NCI-H526 (cell line): ENCODE measurements around the gene A3GALT2.

Source experiments
- DNase-seq, 2 experiments: peaks; one replicate each; lab custom pipeline; 2025; lab: John Stamatoyannopoulos, UW

Gene A3GALT2

GRCh38 chr1:33350611-33351280 lies 29.8 kb upstream of the A3GALT2 start:
- DNase-seq, result peak; percentile 43 to 48

- DNase-seq, result peak; percentile 60 to 92
Measured at GRCh38 chr1:33349778-33350610, 29.1 kb upstream of the A3GALT2 start.

DNA sequence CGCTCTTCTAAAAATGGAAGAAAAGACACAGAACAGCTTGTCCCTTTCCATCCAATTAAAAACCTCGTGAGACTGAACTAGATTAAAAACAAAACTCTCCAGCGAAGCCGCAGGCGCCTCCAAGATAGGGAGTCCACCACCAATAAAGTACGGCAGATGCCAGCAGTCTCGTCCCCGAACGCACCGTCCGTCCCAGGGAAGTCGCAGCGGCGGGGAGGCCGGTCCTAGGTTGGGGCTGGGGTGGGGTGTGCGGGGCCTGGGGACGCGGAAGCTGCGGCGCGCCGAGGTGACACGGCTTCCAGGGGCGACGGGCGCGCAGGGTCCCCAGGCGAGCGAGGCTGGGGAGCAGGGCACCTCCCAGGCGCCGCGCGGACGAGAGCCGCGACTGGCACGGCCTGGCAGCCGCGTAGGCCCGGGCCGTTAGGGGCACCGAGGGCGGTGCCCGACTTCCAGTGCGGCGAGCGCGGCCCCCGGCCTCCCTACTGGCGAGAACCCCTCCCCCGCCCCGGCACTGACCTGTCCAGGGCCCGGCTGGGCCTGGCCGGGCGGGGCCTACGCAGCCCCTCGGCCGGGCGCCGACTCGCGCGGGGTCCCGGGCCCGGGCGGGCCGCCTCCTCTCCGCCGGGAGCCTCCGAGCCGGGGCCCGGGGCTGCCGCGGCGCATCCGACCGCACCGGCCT lies 28.3 kb upstream of the A3GALT2 start:
- peak; percentile 5 to 69 for DNase-seq

DNA sequence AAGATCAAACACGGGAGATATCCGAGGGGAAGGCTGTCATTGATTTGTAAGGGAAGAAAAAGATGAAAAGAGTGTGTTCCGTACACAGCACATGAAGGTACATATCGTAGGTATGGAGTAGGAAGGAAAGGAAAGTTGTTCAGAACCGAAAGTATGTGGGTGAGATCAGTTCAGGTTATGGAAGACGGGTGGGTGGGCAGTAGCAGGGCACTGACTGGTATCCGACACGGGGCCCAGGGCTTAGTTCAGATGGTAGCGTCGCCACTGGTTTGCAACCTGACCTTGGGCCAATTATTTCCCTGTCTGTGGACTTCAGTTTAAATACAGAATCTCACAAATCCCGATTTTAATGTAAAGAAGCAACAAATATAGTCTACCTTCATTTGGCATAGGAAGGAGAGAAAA lies 27.8 kb upstream of the A3GALT2 start:
- peak in 1 of 2 experiments; percentile 31 for DNase-seq

- DNase-seq, result peak in 1 of 2 experiments; percentile 10
Measured at GRCh38 chr1:33348194-33348593, 27.3 kb upstream of the A3GALT2 start.

DNA sequence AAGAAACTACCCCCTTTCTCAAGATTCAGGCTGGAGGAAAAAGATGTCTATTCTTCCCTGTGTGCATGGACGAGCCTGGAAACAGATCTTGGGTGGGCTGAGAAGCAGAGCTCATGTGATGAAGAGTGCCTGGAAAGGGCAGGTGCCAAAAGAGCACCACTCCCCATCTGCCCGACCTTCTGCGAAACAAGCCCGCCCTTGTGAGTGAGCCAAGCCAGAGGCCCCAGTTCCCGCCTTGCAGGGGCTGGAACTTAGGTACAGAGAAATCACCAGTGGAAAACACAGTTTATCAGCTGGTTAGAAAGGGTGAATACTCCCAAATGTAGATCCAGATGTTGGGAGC lies 26.7 kb upstream of the A3GALT2 start:
- peak in 1 of 2 experiments; percentile 42 for DNase-seq

DNA sequence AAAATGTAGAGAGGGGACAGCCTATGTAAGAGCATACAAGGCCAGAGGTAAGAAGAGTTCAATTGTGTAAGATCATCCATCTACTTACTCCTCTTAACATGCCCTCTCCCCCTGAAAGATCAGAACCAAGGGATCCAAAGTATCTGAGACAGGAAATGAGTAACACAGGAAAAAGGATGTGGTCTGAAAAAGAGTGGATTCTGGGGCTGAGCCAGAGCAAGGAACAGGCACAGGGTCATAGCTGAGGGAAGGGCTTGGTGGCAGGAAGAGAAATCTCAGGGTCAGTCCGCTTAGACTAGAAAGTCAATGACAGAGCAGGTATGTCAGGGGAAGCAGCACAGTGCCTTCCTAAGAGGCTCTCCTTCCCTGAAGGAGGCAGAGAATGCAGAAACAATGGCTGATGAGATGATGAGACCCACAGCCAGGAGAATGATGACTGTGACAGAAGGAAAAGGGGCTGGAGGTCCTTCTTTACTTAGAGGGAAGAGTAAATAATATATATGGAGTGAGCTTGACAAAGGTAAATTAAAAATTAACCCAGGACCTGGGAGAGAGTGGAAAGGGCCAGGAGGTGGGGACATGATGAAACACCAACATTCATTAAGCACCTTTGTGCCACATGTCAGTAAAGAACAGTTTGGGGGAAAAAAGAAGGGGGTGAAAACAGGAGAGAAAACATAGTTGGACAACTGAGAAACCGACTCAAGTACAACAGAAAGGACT lies 26.2 kb upstream of the A3GALT2 start:
- DNase-seq, result peak in 1 of 2 experiments; percentile 10

- no peak for DNase-seq
Measured at GRCh38 chr1:33346533-33346926, 25.6 kb upstream of the A3GALT2 start.

DNA sequence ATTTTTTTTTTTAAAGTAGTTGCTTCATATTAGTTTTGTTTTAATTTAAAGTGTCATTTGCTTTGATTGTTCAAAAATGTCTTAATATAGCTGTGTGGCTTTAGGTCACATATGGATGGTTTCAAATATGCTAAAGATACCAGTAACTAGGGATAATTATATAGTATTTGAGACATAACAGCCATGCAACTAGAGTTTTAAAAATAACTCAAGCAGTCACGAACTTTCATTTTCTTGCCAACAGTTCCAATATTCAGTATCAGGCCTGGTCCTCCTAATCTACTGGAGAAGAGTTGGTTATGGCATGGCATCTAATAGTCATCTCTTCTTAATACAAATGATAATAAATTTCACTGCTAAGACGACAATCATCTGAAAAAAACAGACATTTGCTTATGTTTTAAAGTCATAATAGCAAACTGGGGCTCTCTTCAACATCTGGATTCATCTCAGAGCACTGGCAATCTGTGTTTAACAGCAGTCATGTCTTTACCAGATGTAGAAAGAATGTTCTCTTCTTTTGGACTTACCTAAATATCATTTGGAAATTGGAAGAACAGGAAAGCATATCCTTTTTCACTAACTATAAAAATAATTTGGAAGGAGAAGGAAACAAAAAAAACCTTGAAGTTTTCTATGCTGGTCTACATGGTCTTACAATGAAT lies 24.1 kb upstream of the A3GALT2 start:
- DNase-seq, result no peak

DNA sequence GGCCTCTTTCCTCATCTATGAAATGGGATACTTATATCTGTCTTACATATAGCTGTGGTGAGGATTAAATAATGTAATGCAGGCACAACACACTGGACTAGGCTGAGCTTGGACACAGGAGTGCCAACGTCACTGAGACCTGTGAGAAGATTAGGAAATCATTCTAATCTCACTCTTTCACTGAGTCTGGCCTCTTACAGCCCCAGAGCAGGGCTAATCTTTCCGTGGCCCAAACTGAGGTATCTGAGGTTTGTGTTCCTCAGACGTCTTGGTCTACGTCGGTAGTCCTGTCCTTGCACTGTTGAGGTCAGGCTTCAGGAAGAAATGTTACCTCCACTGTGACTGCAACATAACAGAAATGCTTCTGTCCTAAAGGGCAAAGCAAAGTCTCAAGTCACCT lies 22.6 kb upstream of the A3GALT2 start:
- DNase-seq, result no peak

DNA sequence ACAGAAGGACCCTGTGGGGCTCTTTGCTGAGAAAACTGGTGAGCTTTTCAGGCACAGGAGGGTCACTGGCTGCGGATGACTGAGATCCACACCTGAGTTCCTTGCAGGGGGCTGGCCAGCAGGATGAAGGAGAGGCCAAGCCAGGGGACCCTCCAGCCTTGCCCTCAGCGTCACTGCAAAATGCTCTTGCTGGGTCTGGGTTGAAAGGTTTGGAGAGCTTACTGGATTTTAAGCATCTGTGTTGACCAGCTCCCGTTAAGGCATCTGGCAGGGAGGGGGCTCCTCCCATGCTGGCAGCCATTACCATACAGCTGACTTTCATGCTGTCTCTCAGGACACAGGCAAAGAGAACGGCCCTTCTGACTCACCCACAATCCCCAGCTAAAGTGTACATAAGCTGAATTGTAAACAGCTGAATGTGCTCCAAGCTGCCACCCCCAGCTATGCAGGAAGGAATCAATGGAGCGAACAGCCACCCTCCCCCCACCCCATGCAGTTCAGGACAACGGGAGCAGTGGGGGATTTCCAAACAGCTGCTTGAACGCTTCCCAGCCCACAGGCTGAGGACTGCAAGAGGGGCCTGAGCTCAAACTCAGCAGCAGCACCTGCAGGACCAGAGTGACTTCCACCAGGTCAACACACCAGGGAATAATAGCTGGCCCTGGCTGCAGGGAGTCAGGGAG lies 21.3 kb upstream of the A3GALT2 start:
- peak; percentile 92 to 95 for DNase-seq

DNA sequence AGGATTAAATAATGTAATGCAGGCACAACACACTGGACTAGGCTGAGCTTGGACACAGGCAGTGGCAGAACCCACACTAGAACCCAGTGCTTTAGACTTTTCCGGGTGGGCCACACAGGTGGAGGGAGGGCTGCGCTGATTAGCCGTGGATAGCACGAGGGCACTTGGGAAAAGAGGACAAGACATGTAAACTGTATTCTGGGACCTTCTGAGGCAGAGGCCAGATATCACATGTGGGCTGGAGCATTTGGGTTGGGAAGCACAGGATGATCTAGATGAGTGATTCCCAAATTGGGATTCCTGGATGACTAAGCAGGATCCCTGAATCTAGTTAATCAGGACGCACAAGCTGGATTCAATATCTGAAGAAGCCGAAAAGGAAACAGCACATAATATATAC lies 20.3 kb upstream of the A3GALT2 start:
- DNase-seq, result no peak

GRCh38 chr1:33339413-33339812 lies 18.5 kb upstream of the A3GALT2 start:
- DNase-seq, result no peak

DNA sequence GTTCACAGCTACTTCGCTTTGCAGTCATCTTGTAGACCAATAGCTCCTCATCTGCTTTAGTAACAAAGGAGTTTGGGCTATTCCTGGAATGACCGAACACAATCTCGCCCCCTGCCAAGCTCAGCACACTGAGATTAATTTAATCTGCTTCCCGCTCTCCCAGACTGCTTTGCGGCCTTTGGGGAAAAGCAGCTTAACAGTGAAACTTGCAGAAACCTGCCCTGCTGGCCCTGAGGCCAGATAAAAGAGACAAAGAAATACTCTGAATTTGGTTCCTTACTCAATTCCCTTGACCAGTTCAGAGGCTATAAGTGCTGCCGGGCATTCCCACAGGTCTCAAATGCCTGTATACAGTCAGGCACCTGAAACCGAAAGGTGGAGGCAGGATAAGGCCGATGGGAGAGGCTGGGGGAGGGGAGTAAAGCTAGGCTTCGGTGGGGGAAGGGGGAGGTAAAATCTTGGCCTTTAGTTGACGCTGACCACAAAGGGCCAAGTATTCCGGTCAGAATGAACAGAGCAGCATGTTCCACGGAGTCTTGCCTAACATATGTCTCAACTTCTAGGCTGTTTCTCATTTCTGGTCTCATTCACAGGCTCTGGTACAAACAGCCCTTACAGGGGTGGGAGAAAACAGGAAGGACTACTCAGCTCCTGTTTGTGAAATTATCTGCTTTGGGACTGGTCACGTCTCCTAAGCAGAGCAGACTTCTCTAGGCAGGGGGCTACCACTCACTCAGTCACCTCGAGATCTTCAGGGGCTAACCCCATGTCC lies 17.7 kb upstream of the A3GALT2 start:
- DNase-seq, result no peak

DNA sequence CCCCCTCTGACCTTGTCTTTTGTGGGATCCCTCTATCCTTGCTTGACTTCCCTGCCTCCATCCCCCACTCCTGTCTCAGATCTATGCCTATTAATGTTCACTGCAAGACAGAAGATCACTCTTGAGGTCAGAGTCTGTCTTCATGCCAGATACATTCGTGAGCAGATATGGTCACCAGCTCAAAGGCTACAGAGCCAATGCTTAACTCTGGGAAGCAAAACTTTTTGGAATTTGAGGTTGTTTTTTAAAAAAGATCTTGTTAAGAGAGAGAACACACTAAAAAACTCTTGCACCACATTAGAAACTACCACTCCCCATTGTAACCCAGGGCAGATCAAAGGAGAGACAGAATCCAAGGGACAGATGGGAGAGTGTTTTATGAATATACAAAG lies 17.1 kb upstream of the A3GALT2 start:
- DNase-seq, result no peak

GRCh38 chr1:33337441-33337840 lies 16.5 kb upstream of the A3GALT2 start:
- DNase-seq, result no peak

GRCh38 chr1:33336580-33336979 lies 15.7 kb upstream of the A3GALT2 start:
- no peak for DNase-seq

DNA sequence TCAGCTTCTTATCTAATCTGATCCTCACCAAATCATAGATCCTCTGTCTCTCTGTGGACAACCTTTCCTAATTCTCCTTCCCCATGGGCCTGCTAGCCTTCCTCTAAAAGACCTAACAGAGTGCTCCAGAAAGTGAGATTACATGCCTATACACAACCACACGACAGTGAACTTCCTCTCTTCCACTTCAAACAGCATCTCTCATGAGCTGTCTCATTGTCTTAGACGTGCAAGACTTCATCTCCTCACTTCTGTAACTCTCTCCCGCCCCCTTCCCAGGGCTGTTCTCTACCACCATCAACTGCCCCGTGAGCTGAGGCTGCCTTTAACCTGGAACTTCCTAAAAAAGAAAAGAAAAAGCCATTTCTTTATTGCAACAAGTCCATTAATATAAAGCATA lies 14.1 kb upstream of the A3GALT2 start:
- DNase-seq, result no peak

DNA sequence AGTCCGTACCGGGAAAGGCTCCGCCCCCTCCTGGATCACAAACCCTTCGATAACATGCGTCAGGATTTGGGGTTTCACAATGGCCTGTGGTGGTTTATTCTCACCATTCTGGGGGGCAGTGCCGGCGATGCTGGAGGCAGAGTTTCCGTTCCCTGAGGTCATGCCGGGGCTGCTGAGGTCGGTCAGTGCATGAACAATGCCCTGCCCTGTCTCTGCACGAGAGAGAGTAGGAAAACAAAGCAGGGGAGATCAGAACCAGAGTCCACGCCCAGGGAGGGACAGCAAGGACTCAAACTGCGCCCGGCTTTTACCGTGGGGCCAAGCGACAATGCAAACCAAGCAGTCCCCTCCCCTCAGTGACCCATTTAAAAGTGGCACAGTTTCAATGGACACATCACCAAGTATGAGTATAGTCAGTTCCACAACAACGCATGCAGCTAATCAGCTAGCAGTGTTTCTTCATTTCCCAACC lies 13.2 kb upstream of the A3GALT2 start:
- DNase-seq, result no peak

DNA sequence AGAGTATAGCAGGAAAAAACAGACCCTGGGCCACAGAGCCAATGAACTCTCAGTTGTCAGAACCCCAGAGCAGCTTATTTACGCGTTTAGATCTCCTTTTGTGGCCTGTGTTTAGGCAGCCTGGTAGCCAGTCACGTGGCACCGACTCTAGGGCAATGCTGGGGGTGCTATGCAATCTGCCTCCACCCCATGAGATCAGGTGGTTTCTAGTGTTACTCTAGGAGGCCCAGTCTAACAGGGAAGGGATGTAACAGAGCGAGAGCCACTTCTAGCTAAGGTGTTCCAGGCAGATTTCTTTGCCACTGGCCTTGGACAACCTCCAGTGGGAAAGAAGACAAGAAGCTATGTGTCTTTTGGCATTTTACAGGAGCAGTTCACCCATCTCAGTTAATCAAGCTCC lies 12.0 kb upstream of the A3GALT2 start:
- no peak for DNase-seq
